ENCODE measurements around the gene RBM22. TPM values are rescaled to one million over a fixed set of nuclear protein-coding genes. Genes with fewer than 3 reads are reported as not detected.

The RBM22 gene
- total and polyA plus RNA-seq, 2 donors, result 38.4 to 76.7 TPM

DNA sequence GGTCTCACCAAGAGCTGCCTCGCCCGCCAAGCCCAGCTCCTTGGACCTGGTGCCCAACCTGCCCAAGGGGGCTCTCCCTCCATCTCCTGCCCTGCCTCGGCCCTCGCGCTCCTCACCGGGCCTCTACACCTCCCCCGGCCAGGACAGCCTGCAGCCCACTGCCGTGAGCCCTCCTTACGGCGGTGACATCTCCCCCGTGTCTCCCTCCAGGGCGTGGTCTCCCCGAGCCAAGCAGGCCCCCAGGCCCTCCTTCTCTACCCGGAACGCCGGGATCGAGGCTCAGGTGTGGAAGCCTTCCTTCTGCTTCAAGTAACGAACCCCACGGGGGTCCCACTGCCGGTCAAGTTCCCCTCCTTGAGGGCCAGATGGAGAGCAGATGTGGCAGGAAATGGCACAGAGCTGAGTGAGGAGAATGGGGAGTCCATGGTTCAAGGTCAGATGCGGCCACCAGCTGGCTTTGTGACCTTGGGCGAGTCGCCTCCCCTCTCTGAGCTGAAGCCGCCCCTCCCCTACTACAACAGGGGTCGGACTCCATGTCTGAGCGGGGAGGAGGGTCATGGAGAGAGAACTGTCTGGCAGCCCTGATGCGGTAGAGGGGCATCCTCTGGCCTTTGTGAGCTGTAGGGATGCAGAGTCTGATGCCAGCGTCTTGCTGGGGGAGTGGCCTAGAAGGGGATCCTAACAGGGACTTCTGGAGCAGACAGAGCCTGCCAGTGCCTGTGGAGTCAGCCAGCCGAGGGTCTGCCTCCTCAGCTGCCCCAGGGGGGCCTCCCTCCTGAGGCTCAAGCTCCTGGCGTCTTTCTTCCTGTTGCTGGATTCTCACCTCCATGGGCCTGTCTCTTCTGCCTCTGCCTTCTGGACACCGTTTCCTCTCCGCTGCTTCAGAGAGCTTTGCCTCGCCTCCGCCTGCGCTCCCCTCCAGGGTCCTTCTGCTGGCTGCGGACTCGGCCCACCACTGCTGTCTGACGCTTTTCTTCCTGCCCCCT lies 50.5 kb downstream of the RBM22 start:
- Histone ChIP-seq H3K27ac (ENCODE audit: low read depth in 1 of 2, low read length in 1 of 2) (no peak overlapping the region), H3K4me1 (ENCODE audit: control insufficient read depth in 2 of 2, insufficient read depth in 2 of 2, low read length in 2 of 2) (no peaks in the 10 kb centered on the region), H3K9me3 (ENCODE audit: control insufficient read depth in 2 of 2, insufficient read depth in 1 of 2, low read length in 1 of 2) (no peaks in the 10 kb centered on the region), H3K4me3 (ENCODE audit: low read length in 2 of 2) (no peak overlapping the region), H3K27me3 (ENCODE audit: control insufficient read depth in 2 of 2, insufficient read depth in 1 of 2, low read length in 1 of 2) (no peaks in the 10 kb centered on the region), H3K36me3 (ENCODE audit: control insufficient read depth in 2 of 2, insufficient read depth in 2 of 2, low read length in 1 of 2) (no peaks in the 10 kb centered on the region)
- no peak for DNase-seq (ENCODE audit: low read depth in 6 of 9, low spot score in 9 of 9)
- 96% methylated on average over 38 of the region's 38 CpGs for WGBS

- Histone ChIP-seq H3K27ac (ENCODE audit: low read depth in 1 of 2, low read length in 1 of 2) (no peak overlapping the region), H3K4me1 (ENCODE audit: control insufficient read depth in 2 of 2, insufficient read depth in 2 of 2, low read length in 2 of 2) (no peaks in the 10 kb centered on the region), H3K4me3 (ENCODE audit: low read length in 2 of 2) (no peak overlapping the region), H3K36me3 (ENCODE audit: control insufficient read depth in 2 of 2, insufficient read depth in 2 of 2, low read length in 1 of 2) (no peaks in the 10 kb centered on the region), H3K9me3 (ENCODE audit: control insufficient read depth in 2 of 2, insufficient read depth in 1 of 2, low read length in 1 of 2) (no peaks in the 10 kb centered on the region), H3K27me3 (ENCODE audit: control insufficient read depth in 2 of 2, insufficient read depth in 1 of 2, low read length in 1 of 2) (peaks cover 0 to 3% of the 10 kb centered on the region in 2 donors)
- DNase-seq (ENCODE audit: low read depth in 6 of 9, low spot score in 9 of 9), result no peak
- WGBS, result 97% methylated on average over 46 of the region's 46 CpGs
These were observed 51.5 kb downstream of the RBM22 start for GRCh38 chr5:150649108-150650020.

DNA sequence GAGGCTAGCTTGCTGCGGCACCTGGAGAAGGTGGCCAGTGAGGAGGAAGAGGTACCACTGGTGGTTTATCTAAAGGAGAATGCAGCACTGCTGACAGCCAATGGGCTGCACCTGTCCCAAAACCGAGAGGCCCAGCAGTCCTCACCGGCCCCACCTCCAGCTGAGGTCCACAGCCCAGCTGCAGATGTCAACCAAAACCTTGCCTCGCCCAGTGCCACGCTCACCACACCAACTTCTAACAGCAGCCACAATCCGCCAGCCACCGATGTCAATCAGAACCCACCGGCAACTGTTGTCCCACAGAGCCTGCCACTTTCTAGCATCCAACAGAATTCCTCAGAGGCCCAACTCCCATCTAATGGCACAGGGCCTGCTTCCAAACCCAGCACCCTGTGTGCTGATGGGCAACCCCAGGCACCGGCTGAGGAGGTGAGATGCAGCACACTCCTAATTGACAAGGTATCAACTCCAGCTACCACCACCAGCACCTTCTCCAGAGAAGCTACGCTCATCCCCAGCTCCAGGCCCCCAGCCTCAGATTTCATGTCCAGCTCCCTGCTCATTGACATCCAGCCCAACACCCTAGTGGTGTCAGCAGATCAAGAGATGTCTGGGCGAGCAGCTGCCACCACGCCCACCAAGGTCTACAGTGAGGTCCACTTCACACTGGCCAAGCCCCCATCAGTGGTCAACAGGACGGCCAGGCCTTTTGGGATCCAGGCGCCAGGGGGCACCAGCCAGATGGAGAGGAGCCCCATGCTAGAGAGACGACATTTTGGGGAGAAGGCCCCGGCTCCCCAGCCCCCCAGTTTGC lies 52.4 kb downstream of the RBM22 start:
- H3K27ac ChIP-seq (ENCODE audit: low read depth in 1 of 2, low read length in 1 of 2), result no peak overlapping the region
- no peaks in the 10 kb centered on the region for H3K9me3 ChIP-seq (ENCODE audit: control insufficient read depth in 2 of 2, insufficient read depth in 1 of 2, low read length in 1 of 2)
- no peak for DNase-seq (ENCODE audit: low read depth in 6 of 9, low spot score in 9 of 9)
- 95% methylated on average over 16 of the region's 16 CpGs for WGBS
- no peak overlapping the region for H3K4me3 ChIP-seq (ENCODE audit: low read length in 2 of 2)
- no peaks in the 10 kb centered on the region for H3K4me1 ChIP-seq (ENCODE audit: control insufficient read depth in 2 of 2, insufficient read depth in 2 of 2, low read length in 2 of 2)
- H3K36me3 ChIP-seq (ENCODE audit: control insufficient read depth in 2 of 2, insufficient read depth in 2 of 2, low read length in 1 of 2), result no peaks in the 10 kb centered on the region
- peaks cover 0 to 3% of the 10 kb centered on the region in 2 donors for H3K27me3 ChIP-seq (ENCODE audit: control insufficient read depth in 2 of 2, insufficient read depth in 1 of 2, low read length in 1 of 2)

GRCh38 chr5:150647275-150648251 lies 53.3 kb downstream of the RBM22 start:
- Histone ChIP-seq H3K27me3 (ENCODE audit: control insufficient read depth in 2 of 2, insufficient read depth in 1 of 2, low read length in 1 of 2) (peaks cover 0 to 3% of the 10 kb centered on the region in 2 donors), H3K36me3 (ENCODE audit: control insufficient read depth in 2 of 2, insufficient read depth in 2 of 2, low read length in 1 of 2) (no peaks in the 10 kb centered on the region), H3K9me3 (ENCODE audit: control insufficient read depth in 2 of 2, insufficient read depth in 1 of 2, low read length in 1 of 2) (no peaks in the 10 kb centered on the region), H3K27ac (ENCODE audit: low read depth in 1 of 2, low read length in 1 of 2) (no peak overlapping the region), H3K4me3 (ENCODE audit: low read length in 2 of 2) (no peak overlapping the region), H3K4me1 (ENCODE audit: control insufficient read depth in 2 of 2, insufficient read depth in 2 of 2, low read length in 2 of 2) (no peaks in the 10 kb centered on the region)
- 95% methylated on average over 25 of the region's 25 CpGs for WGBS
- DNase-seq (ENCODE audit: low read depth in 6 of 9, low spot score in 9 of 9), result no peak

DNA sequence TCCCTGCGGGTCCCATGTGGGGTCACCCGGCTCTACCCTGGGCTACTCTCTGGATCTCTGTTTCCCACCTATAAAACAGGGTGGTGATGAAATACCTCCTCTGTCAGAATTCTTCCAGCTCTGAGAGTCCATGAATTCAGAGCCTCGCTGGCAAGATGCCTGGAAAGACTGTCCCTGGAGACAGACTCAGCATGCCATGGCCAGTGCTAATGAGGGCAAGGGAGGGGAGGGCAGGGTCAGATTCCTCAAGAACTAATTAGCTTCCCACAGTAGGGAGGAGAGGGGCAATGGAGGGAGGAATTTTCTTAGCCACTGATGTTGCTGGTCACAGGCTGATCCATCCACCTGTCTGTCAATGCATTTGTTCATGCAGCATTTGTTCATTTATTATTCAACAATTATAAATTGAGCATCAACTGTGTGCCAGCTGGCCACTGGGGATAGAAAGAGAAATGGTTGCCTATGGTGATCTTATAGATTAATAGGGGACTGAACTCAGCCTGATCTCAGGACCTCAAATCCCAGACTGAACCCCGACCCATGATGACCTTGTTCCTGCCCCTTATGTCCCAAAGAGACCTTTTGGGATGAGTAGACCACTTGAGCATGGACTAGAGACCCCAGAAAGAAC lies 55.7 kb downstream of the RBM22 start:
- Histone ChIP-seq H3K27ac (ENCODE audit: low read depth in 1 of 2, low read length in 1 of 2) (no peak overlapping the region), H3K27me3 (ENCODE audit: control insufficient read depth in 2 of 2, insufficient read depth in 1 of 2, low read length in 1 of 2) (peaks cover 0 to 3% of the 10 kb centered on the region in 2 donors), H3K4me3 (ENCODE audit: low read length in 2 of 2) (no peak overlapping the region), H3K36me3 (ENCODE audit: control insufficient read depth in 2 of 2, insufficient read depth in 2 of 2, low read length in 1 of 2) (no peaks in the 10 kb centered on the region), H3K9me3 (ENCODE audit: control insufficient read depth in 2 of 2, insufficient read depth in 1 of 2, low read length in 1 of 2) (no peaks in the 10 kb centered on the region), H3K4me1 (ENCODE audit: control insufficient read depth in 2 of 2, insufficient read depth in 2 of 2, low read length in 2 of 2) (peaks cover 0 to 11% of the 10 kb centered on the region in 2 donors)
- DNase-seq (ENCODE audit: low read depth in 6 of 9, low spot score in 9 of 9), result no peak
- 91% methylated on average over 4 of the region's 4 CpGs for WGBS

DNA sequence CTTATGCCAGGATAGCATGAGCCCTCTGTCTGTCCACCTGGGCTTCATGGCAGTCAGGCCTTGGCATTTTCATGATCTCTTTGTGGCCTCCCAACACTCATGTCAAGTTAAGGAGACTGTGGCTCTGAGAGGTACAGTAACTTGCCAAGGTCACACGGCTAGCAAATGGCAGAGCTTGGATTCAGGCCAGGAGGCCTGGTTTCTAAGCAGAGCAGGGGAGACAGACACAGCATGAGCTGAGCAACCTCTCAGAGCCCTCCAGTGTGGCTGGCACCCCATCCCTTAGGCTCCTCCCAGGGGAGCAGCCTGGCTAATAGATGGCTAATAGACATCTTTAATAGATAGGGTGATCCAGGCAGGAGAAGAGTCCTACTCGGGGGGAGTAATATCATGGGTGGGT lies 56.3 kb downstream of the RBM22 start:
- H3K27me3 ChIP-seq (ENCODE audit: control insufficient read depth in 2 of 2, insufficient read depth in 1 of 2, low read length in 1 of 2), result peaks cover 0 to 3% of the 10 kb centered on the region in 2 donors
- no peak overlapping the region for H3K4me3 ChIP-seq (ENCODE audit: low read length in 2 of 2)
- H3K27ac ChIP-seq (ENCODE audit: low read depth in 1 of 2, low read length in 1 of 2), result no peak overlapping the region
- H3K9me3 ChIP-seq (ENCODE audit: control insufficient read depth in 2 of 2, insufficient read depth in 1 of 2, low read length in 1 of 2), result no peaks in the 10 kb centered on the region
- H3K36me3 ChIP-seq (ENCODE audit: control insufficient read depth in 2 of 2, insufficient read depth in 2 of 2, low read length in 1 of 2), result no peaks in the 10 kb centered on the region
- peaks cover 0 to 13% of the 10 kb centered on the region in 2 donors for H3K4me1 ChIP-seq (ENCODE audit: control insufficient read depth in 2 of 2, insufficient read depth in 2 of 2, low read length in 2 of 2)
- no peak for DNase-seq (ENCODE audit: low read depth in 6 of 9, low spot score in 9 of 9)
- 92% methylated on average over 2 of the region's 2 CpGs for whole genome bisulfite sequencing

- H3K4me1 ChIP-seq (ENCODE audit: control insufficient read depth in 2 of 2, insufficient read depth in 2 of 2, low read length in 2 of 2), result peaks cover 0 to 13% of the 10 kb centered on the region in 2 donors
- H3K9me3 ChIP-seq (ENCODE audit: control insufficient read depth in 2 of 2, insufficient read depth in 1 of 2, low read length in 1 of 2), result no peaks in the 10 kb centered on the region
- WGBS, result 89% methylated on average over 5 of the region's 5 CpGs
- DNase-seq (ENCODE audit: low read depth in 6 of 9, low spot score in 9 of 9), result no peak
- H3K27me3 ChIP-seq (ENCODE audit: control insufficient read depth in 2 of 2, insufficient read depth in 1 of 2, low read length in 1 of 2), result peaks cover 0 to 3% of the 10 kb centered on the region in 2 donors
- H3K36me3 ChIP-seq (ENCODE audit: control insufficient read depth in 2 of 2, insufficient read depth in 2 of 2, low read length in 1 of 2), result no peaks in the 10 kb centered on the region
- H3K27ac ChIP-seq (ENCODE audit: low read depth in 1 of 2, low read length in 1 of 2), result no peak overlapping the region
- H3K4me3 ChIP-seq (ENCODE audit: low read length in 2 of 2), result no peak overlapping the region
These were observed 56.8 kb downstream of the RBM22 start for GRCh38 chr5:150644058-150644457.
